IPS DF 4.7 (cell line): ENCODE measurements around the gene PVALEF.
"Not testable (repeated sequence)": the region's sequence is repeated elsewhere in the genome, so short reads cannot be mapped to it uniquely, and the experiment has no call there.

Experiments
- DNase-seq: peaks from one replicate; pipeline ENCODE4 v3.0.0-alpha.2; 2013; ENCODE audit warnings: low spot score; ENCODE audit errors: extremely low read depth

Gene PVALEF

GRCh38 chr17:81143717-81144422 lies 21.4 kb upstream of the PVALEF start:
- no peak for DNase-seq

- DNase-seq: no peak
Observed at GRCh38 chr17:81144423-81144781, 20.9 kb upstream of the PVALEF start.

DNA sequence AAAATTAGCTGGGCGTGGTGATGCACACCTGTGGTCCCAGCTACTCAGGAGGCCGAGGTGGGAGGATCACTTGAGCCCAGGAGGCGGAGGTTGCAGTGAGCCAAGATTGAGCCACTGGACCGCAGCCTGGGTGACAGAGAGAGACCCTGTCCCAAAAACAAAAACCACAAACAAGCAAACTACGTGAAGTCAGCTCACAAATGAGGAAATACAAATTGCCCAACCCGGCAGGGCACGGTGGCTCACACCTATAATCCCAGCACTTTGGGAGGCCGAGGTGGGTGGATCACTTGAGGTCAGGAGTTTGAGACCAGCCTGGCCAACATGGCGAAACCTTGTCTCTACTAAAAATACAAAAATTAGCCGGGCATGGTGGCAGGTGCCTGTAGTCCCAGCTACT lies 19.1 kb upstream of the PVALEF start:
- DNase-seq: not testable (repeated sequence)

DNA sequence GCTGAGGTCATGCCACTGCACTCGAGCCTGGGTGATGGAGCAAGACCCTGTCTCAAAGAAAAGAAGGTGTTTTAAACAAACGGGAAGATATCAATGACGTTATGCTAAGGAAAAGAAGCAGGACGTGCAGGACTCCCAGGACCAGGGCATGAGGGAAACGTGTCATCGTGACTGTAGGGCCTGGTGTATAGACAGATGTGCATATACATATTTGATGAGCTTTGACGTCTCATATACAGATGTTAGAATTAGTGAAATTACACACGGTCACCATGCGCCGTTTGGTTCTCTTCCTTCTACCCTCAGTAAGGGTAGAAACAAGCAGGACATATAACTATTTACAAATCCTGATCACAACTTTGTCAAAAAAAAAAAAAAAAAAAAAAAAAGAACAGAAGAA lies 17.6 kb upstream of the PVALEF start:
- DNase-seq: no peak

GRCh38 chr17:81148571-81148970 lies 16.7 kb upstream of the PVALEF start:
- no peak for DNase-seq

- no peak for DNase-seq
Observed at GRCh38 chr17:81148986-81149533, 16.2 kb upstream of the PVALEF start.

GRCh38 chr17:81150377-81151077 lies 14.8 kb upstream of the PVALEF start:
- DNase-seq: no peak

DNA sequence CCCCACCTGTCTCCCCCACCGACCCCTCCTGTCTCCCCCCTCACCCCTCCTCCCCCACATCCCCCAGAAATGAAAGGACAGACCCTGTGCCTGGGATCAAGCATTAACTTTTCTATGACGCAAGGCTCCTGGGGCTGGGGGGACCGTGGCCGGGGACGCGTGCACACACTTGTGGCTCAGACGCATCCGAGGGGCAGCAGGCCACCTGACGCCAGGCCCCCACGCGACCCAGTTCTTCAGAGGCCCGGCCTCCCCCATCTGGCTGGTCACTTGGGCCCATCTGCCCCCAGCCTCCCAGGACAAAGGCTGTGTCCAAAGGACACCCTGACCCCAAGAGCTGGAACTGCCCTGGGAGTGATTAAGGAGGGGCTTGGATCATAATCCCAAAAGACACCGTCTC lies 14.0 kb upstream of the PVALEF start:
- DNase-seq: no peak

- no peak for DNase-seq
Observed at GRCh38 chr17:81152288-81152828, 12.9 kb upstream of the PVALEF start.

- DNase-seq: no peak
Observed at GRCh38 chr17:81153340-81153803, 11.9 kb upstream of the PVALEF start.

DNA sequence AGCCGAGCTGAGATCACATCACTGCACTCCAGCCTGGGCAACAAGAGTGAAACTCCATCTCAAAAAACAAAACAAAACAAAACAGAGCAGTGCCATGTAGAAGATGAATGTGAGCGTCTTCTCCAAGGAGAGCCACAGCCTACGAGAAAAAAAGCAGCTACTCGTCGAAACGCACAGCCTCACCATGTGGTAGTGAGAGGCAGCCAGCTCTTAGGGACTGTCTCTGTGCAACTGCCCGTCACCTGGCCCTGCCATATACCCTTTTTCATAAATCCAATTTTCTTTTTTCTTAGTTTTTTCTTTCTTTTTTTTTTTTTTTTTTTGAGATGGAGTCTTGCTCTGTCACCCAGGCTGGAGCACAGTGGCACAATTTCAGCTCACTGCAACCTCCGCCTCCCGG lies 11.3 kb upstream of the PVALEF start:
- not testable (repeated sequence) for DNase-seq

- DNase-seq: no peak
Observed at GRCh38 chr17:81154961-81155360, 10.3 kb upstream of the PVALEF start.

DNA sequence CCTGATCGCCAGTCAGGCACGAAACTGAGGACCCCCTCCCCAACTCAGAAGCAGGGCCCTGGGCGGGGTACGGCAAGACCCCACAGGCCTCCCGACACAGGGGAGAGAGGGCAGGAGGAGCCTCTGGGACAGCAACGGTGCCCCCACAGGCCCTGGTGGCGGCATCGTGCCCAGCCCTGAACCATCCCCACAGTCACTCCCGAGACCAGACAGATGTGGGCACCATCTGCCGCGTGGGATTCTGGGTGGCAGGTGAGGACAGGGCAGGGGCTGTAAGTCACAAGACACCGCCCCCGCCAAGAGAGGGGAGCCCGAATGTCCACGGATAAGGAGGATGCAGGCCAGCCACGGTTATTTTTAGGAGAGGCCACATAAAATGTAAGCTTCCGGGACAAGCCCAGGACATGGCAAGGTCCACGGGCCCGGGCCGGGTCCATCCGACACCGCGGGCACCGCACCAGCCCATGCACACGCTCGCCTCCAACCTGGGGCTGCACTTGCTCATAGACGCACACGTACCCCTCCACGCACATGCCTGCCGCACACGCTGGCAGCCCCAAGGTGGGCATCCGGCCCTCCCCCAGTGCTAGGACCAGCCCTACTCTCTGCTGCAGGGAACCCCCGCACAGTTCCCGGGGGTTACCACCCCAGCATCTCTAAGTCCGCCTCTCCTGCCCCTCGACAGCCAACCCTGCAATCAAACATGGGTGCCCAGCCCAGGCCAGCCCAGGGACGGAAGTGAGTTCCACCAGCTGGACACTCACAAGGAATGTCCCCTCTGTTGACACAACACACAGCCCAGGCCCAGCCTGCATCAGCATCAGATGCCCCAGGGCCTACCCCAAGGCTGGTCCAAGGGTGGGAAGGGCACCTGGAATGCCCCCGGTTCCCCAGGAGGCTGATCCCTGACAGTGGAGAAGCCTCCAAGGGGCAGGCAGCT lies 8.2 kb upstream of the PVALEF start:
- DNase-seq: no peak

GRCh38 chr17:81157848-81158687 lies 7.2 kb upstream of the PVALEF start:
- no peak for DNase-seq

DNA sequence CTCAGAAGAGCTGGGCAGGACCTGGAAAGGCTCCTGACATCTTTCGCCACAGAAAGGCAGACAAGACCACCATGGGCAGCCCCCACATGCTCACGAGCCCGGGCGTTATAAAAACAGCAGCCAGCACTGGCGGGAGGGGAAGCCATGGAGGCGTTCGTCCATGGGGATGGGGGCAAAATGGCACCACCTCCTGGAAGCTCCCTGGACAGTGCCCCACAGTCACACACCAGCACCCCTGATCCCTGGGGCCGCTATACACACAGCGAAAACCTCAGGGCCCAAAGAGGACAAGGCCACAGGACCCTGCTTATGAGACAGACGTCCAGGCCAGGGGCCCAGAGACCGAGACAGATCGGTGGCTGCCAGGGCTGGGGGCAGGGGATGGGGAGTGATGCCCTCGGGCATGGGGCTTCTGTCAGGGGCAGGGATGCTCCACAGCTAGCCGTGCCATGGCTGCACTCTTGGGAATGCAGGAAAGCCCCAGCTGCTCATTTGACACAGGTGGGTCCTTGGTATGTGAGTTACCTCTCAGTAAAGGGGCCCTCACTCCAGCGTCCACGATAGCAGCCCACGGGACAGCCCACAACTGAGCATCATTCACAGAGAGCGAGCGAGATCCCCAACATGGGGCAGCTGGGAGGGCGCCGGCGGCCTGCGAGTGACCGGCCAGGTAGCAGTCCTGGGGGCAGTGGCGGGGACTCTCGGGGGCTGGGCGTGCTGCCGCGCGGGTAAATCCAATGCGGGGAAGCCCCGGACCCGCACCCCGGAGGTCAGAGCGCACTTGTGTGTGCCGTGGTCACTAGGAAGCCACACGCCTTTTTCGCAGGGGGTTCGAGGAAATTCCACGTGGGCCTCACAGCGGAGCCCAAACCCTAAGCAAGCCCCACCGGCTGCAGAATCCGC lies 6.4 kb upstream of the PVALEF start:
- no peak for DNase-seq

DNA sequence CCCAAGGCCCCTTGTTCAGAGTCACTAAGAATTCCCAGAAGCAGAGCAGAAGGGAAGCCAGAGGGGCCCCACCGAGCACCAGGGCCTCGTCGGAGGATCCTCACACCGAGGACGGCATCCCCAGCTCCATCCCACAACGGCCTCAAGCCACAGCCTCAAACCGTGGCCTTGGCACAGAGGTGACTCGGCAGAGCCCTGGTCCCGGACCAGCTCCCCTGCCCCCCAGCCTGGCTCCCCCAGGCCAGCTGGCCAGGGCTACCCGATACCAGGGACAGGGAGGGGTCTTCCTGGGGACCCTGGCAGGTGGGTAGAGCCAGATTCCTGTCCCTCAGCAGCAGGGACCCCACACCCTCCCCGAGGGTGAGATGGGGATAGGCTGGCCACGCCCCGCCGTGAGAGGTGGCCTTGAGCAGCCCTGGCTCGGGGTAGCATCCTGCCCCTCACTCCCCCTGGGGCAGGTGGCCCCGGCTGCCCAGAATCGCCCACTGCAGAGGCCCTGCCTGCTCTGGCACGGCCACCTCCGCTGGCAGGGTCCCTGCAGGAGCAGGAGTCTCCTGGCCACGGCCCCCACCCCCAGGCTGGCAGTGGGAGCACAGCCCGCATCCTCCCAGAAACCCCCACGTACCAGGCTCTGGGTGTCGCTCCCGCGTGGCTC lies 5.6 kb upstream of the PVALEF start:
- no peak for DNase-seq

- no peak for DNase-seq
Observed at GRCh38 chr17:81160306-81160705, 5.0 kb upstream of the PVALEF start.

- no peak for DNase-seq
Observed at GRCh38 chr17:81160747-81161453, 4.4 kb upstream of the PVALEF start.
